A549 (cell line): ENCODE data around the gene NLGN2. TPM values are rescaled to one million over a fixed set of nuclear protein-coding genes. Genes with fewer than 3 reads are reported as not detected.

Experiments used
- ATAC-seq, 2 experiments: fragments of 200-7000 bp in 1 of 2; fragments of >200 bp in 1 of 2; cut with Nextera tagmentation in 1 of 2; cut with Tn5 transposase in 1 of 2; 3 replicates each; pipeline versions ENCODE4 v1.8.0 to v1.9.1; 2018 to 2020; ENCODE audit warnings: mild to moderate bottlenecking in 1 of 2, moderate library complexity in 1 of 2
- CTCF ChIA-PET: fragments of 300-600 bp; sonication (Branson Sonifier 250); formaldehyde crosslinking; extraction: SDS; loops from one replicate; lab custom pipeline; 2021; ENCODE audit warnings: antibody characterized with exemption, inconsistent platforms; lab: Yijun Ruan, JAX
- POLR2A ChIA-PET: fragments of 350-600 bp; formaldehyde crosslinking; extraction: SDS; loops from one replicate; lab custom pipeline; 2021; ENCODE audit warnings: antibody characterized with exemption, inconsistent platforms; lab: Yijun Ruan, JAX
- DNase-seq, 2 experiments: peaks; one replicate each; pipeline versions ENCODE4 v3.0.0 to v3.0.0-alpha.2; 2011 to 2016; ENCODE audit warnings: low read depth in 1 of 2, low spot score in 1 of 2
- FAIRE-seq: peaks from 2 replicates; lab custom pipeline; 2011; peaks lifted over from hg19 to GRCh38; lab: Jason Lieb, UNC
- H3K27ac ChIP-seq, 2 experiments: fragments of >200 bp; sonication (Bioruptor Twin); formaldehyde crosslinking; 3 replicates each; pipeline ENCODE4 v1.5.1; 2016 to 2017
- H3K4me1 ChIP-seq: fragments of >200 bp; sonication (Bioruptor Twin); formaldehyde crosslinking; 3 replicates; pipeline ENCODE4 v1.6.1; 2016
- H3K4me2 ChIP-seq: fragments of >200 bp; sonication (Bioruptor Twin); formaldehyde crosslinking; 3 replicates; pipeline ENCODE4 v1.6.1; 2016
- H3K4me3 ChIP-seq: fragments of >200 bp; sonication (Bioruptor Twin); formaldehyde crosslinking; 3 replicates; pipeline ENCODE4 v1.5.1; 2016
- H3K9me3 ChIP-seq: fragments of >200 bp; sonication (Bioruptor Twin); formaldehyde crosslinking; 3 replicates; pipeline ENCODE4 v1.6.1; 2016
- BCL3 ChIP-seq: fragments of >200 bp; sonication (Bioruptor Twin); formaldehyde crosslinking; IDR thresholded peaks from 3 replicates; pipeline ENCODE4 v1.6.1; 2016
- CTCF ChIP-seq: fragments of >200 bp; sonication (Bioruptor Twin); formaldehyde crosslinking; IDR thresholded peaks from 3 replicates; pipeline ENCODE4 v1.5.1; 2016
- EP300 ChIP-seq, 2 experiments: fragments of >200 bp; sonication (Bioruptor Twin); formaldehyde crosslinking; IDR thresholded peaks; 2 replicates in 1 of 2; 3 replicates in 1 of 2; pipeline ENCODE4 v1.6.1; 2016 to 2017
- ESRRA ChIP-seq: fragments of 150-350 bp; IDR thresholded peaks from 2 replicates; pipeline ENCODE4 v1.6.1; 2014; ENCODE audit warnings: mild to moderate bottlenecking, low read length, borderline replicate concordance
- JUNB ChIP-seq: fragments of >200 bp; sonication (Bioruptor Twin); formaldehyde crosslinking; IDR thresholded peaks from 2 replicates; pipeline ENCODE4 v1.6.1; 2016
- MAFK ChIP-seq: fragments of 450-650 bp; IDR thresholded peaks from 2 replicates; pipeline ENCODE4 v1.6.1; 2014; ENCODE audit not compliant: partially characterized antibody
- NFE2L2 ChIP-seq: fragments of 150-350 bp; conservative IDR thresholded peaks from 2 replicates; pipeline ENCODE4 v1.6.1; 2014; ENCODE audit warnings: low read length
- PHF8 ChIP-seq: fragments of 200-600 bp; sonication (generic); IDR thresholded peaks from 2 replicates; pipeline ENCODE4 v1.6.1; 2016; ENCODE audit warnings: low read depth, mild to moderate bottlenecking, antibody characterized with exemption, moderate library complexity, borderline replicate concordance
- POLR2A ChIP-seq: IDR thresholded peaks from 2 replicates; pipeline ENCODE4 v1.6.1; 2012; ENCODE audit warnings: mild to moderate bottlenecking, low read length
- RCOR1 ChIP-seq: fragments of 150-350 bp; IDR thresholded peaks from 2 replicates; pipeline ENCODE4 v1.6.1; 2014; ENCODE audit warnings: antibody characterized with exemption, low read length, low read depth
- RFX5 ChIP-seq: fragments of 450-650 bp; IDR thresholded peaks from 2 replicates; pipeline ENCODE4 v1.7.1; 2014; ENCODE audit warnings: antibody characterized with exemption, mild to moderate bottlenecking, moderate library complexity
- RNF2 ChIP-seq: fragments of 200-600 bp; sonication (generic); IDR thresholded peaks from 2 replicates; pipeline ENCODE4 v1.6.1; 2016; ENCODE audit warnings: low read depth, mild to moderate bottlenecking, antibody characterized with exemption, moderate library complexity, borderline replicate concordance
- TP53 ChIP-seq: fragments of 250-450 bp; sonication (Bioruptor Pico); IDR thresholded peaks from 2 replicates; pipeline ENCODE4 v1.5.0; 2021; ENCODE audit warnings: mild to moderate bottlenecking, moderate library complexity
- WGBS: methylation state at CpG from one replicate; pipeline ENCODE4 v1.1.6; 2017; ENCODE audit errors: missing lambda C conversion rate; 5-methylcytosine and 5-hydroxymethylcytosine counted together
- polyA plus RNA-seq, 4 experiments: library from polyadenylated mRNA; depleted of rRNA in 3 of 4; stranded (reverse); fragments of >200 nt; fragmentation: RNase III in 1 of 4; extraction: RNeasy Plus Mini Kit Qiagen cat#74134 plus additional on column Dnase treatment in 1 of 4; gene quantifications; 2 replicates in 3 of 4; 3 replicates in 1 of 4; pipeline ENCODE4 v1.2.3, GENCODE V29; 2011 to 2017
- TF ChIP-seq, protein P1 (sequence below): fragments of 150-350 bp; IDR thresholded peaks from 2 replicates; pipeline ENCODE4 v1.6.1; 2014; ENCODE audit warnings: low read depth, mild to moderate bottlenecking, low read length

The NLGN2 gene
- polyA plus RNA-seq, 2 of the 4 experiments (the other 2 are of a cell fraction): 4.1 to 27.5 TPM

GRCh38 chr17:7437369-7437863 is 29.8 kb downstream of the NLGN2 start:
- TF ChIP-seq NFE2L2 (no peak), MAFK (peak; percentile 2), RNF2 (peak; percentile 88; the same call in 1 of the 2 replicates)
- 51% methylated on average over 27 of the region's 31 CpGs for WGBS
- peaks cover 31% of the 10 kb centered on the region for H3K4me1 ChIP-seq
- peak overlapping the region; percentile 55; the same call in 2 of the 3 replicates for H3K4me3 ChIP-seq
- no peaks in the 10 kb centered on the region for H3K9me3 ChIP-seq
- peak overlapping the region in 1 of 2 experiments; percentile 71; a peak in 3 of 6 replicates for H3K27ac ChIP-seq
- ChIA-PET POLR2A (interaction anchor here (0.6 to 3.0 kb wide), 12 partner anchors 17 to 250 kb away, joined by 3 to 31 read pairs (median 4); partner anchors contain the start of genes PLSCR3, POLR2A, SLC35G6 and TMEM256), CTCF (interaction anchor here (0.6 to 17.0 kb wide), 59 partner anchors 12 to 301 kb away, joined by 3 to 342 read pairs (median 7); partner anchors contain the start of genes CHRNB1, KCTD11, NLGN2 and PLSCR3)
- FAIRE-seq (no peak), DNase-seq (no peak), ATAC-seq (no peak)
- peak overlapping the region; percentile 86 for H3K4me2 ChIP-seq

GRCh38 chr17:7437950-7438614 is 30.4 kb downstream of the NLGN2 start:
- no peak overlapping the region for H3K27ac ChIP-seq
- no peak for TF ChIP-seq ESRRA
- TF ChIP-seq, all 56 proteins: peak for 0
- H3K4me1 ChIP-seq: peaks cover 31% of the 10 kb centered on the region
- no peaks in the 10 kb centered on the region for H3K9me3 ChIP-seq
- ChIA-PET CTCF (interaction anchor here (0.6 to 17.0 kb wide), 22 partner anchors 12 to 177 kb away, joined by 3 to 342 read pairs (median 14); partner anchors contain the start of genes CHRNB1, KCTD11, PLSCR3 and SENP3), POLR2A (no interaction called here)
- 85% methylated on average over 45 of the region's 48 CpGs for WGBS
- ATAC-seq: no peak
- DNase-seq: no peak
- H3K4me2 ChIP-seq: no peak overlapping the region
- no peak for FAIRE-seq
- H3K4me3 ChIP-seq: no peak overlapping the region

DNA sequence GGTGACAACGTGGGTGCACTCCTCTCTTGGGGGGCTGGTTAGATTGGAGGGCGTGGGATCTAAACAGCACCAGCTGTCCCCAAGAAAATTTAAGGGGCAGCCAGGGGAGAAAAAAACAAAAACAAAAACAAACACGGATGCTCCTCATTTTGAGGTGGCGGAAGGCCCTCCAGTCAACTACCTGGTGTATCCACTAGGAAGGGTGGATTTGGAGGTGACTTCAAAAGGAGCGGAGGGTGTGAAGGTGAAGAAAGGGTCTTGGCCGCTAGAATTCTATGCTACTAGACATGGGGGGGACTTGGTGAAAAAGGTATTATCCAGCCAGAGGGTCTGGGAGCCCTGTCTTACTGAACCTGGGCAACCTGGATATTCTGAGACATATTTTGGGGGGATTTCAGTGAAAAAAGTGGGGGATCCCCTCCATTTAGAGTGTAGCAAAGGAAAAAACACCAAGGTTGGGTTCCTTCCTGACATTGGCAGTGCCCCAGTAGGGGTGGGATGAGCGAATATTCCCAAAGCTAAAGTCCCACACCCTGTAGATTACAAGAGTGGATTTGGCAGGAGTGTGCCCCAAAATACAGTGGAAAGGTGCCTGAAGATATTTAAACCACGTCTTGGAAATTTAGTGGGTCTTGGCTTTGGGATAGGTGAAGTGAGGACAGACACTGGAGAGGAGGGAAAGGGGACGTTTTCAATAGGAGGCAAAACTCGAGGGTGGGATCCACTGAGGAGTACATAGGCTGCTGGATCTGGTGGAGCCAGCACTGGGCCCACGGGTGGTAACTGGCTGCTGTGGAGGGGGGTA is 31.2 kb downstream of the NLGN2 start:
- DNase-seq (no peak), FAIRE-seq (no peak), ATAC-seq (no peak)
- WGBS: 77% methylated on average over 11 of the region's 11 CpGs
- ChIA-PET CTCF (interaction anchor here (0.6 to 17.0 kb wide), 12 partner anchors 13 to 177 kb away, joined by 3 to 342 read pairs (median 15); partner anchors contain the start of genes CHRNB1, KCTD11, SENP3 and SLC35G6), POLR2A (interaction anchor here (0.6 kb wide), 2 partner anchors 19 to 43 kb away, joined by 3 to 5 read pairs; partner anchors contain the start of gene SPEM1)
- Histone ChIP-seq H3K9me3 (no peaks in the 10 kb centered on the region), H3K4me1 (peaks cover 32% of the 10 kb centered on the region), H3K4me3 (peak overlapping the region; percentile 52), H3K4me2 (peak overlapping the region; percentile 98), H3K27ac (peak overlapping the region in 1 of 2 experiments; percentile 85; a peak in 3 of 6 replicates)
- TF ChIP-seq BCL3 (no peak), RCOR1 (no peak), CTCF (no peak), JUNB (no peak), RNF2 (no peak), EP300 (IDR thresholded peaks at IDR 0.05) (no peak), TP53 (no peak), PHF8 (no peak), ESRRA (no peak), POLR2A (no peak), RFX5 (no peak)
- TF ChIP-seq, protein P1, sequence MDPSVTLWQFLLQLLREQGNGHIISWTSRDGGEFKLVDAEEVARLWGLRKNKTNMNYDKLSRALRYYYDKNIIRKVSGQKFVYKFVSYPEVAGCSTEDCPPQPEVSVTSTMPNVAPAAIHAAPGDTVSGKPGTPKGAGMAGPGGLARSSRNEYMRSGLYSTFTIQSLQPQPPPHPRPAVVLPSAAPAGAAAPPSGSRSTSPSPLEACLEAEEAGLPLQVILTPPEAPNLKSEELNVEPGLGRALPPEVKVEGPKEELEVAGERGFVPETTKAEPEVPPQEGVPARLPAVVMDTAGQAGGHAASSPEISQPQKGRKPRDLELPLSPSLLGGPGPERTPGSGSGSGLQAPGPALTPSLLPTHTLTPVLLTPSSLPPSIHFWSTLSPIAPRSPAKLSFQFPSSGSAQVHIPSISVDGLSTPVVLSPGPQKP: no peak
